LNCaP clone FGC (cell line): ENCODE results near the gene FCRLA.
"Not testable (repeated sequence)": the region's sequence is repeated elsewhere in the genome, so short reads cannot be mapped to it uniquely, and the experiment has no call there.

Experiments used
- DNase-seq: peaks from one replicate; pipeline ENCODE4 v3.0.0-alpha.2; 2011; ENCODE audit warnings: low read depth
- H3K4me3 ChIP-seq: 2 replicates; pipeline ENCODE4 v1.5.1; 2011; ENCODE audit warnings: mild to moderate bottlenecking, low read depth, low read length, control low read depth
- CTCF ChIP-seq: IDR thresholded peaks from 2 replicates; pipeline ENCODE4 v1.5.1; 2012; ENCODE audit warnings: mild to moderate bottlenecking; ENCODE audit not compliant: control insufficient read depth, insufficient read depth; ENCODE audit errors: extremely low read depth

FCRLA gene, protein sequence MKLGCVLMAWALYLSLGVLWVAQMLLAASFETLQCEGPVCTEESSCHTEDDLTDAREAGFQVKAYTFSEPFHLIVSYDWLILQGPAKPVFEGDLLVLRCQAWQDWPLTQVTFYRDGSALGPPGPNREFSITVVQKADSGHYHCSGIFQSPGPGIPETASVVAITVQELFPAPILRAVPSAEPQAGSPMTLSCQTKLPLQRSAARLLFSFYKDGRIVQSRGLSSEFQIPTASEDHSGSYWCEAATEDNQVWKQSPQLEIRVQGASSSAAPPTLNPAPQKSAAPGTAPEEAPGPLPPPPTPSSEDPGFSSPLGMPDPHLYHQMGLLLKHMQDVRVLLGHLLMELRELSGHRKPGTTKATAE

GRCh38 chr1:161706482-161707347, at the start of gene FCRLA:
TSS of gene FCRLA (plus strand) at chr1:161707229. CDS start at chr1:161707265, 36 bp downstream.
- TF ChIP-seq CTCF: no peak
- DNase-seq: no peak
- no peak within 1 kb of the TSS for H3K4me3 ChIP-seq

DNA sequence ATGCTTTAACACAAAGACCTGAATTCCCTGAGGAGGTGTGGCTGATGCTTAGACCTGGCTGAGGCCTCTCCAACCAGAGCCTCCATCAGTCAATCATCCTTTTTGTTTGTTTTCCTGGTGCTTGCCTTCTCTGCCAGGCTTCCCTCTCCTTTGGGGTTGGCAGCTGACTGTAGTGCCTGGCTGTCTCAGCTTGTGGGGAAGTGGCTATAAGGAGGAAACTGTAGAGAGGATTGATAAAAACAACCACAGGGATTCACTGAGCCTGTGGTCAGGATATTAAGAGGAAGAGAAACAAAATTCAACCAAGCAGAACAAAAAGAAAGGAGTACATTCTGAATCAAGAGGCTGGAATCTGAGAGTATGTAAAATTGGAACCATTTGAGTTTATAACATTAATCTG, 48.5 kb upstream of the FCRLA start:
- DNase-seq, H3K4me3 ChIP-seq: not testable (repeated sequence)

GRCh38 chr1:161661660-161662311, 45.2 kb upstream of the FCRLA start:
- DNase-seq, H3K4me3 ChIP-seq: not testable (repeated sequence)

DNA sequence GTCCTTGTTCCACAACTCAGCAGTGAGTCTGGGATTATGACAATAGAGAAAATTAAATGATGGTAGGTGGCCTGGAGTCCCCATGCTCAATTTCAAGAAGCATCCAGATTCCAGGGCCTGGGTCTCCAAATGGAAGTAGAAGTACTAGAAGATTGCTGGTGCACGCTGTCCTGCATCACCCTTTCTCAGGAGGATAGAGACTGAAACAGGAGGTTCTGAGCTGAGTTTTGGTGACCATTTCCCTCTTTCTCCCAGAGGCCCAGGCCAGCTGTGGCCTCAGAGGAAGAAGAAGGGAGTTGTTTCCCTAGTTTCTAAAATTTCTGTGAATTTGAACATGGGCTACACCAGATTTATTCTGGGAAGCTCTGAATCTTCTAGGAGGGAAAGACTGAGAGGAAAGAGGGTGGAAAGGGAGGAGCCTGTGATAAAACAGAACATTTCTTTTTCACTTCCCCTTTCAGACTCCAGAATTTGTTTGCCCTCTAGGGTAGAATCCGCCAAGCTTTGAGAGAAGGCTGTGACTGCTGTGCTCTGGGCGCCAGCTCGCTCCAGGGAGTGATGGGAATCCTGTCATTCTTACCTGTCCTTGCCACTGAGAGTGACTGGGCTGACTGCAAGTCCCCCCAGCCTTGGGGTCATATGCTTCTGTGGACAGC, 44.2 kb upstream of the FCRLA start, which contains the start of gene FCGR2B:
FCGR2B (plus strand) TSS at position 460 of the 656 bp plus-strand sequence; CDS start at position 559, 99 bp downstream.
- DNase-seq, H3K4me3 ChIP-seq: not testable (repeated sequence)

DNA sequence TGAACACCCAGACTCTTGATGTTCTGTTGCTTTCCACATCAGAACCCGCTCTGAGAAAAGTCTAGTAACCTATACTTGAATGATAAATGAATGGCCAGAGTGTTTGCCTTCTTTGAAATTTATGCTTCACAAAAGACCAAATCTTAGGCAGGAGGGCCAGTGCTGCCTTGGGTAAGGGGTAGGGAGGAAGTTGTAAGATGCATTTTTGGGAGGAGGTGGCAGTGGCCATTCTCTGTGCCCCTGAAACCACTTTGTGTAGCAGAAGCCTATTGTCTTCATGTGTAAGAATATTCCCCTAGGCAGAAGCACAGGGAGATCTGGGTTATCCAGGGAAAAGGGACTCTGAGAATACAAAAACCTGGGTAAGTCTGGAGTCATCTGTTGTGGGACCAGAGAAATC, 43.5 kb upstream of the FCRLA start:
- H3K4me3 ChIP-seq, DNase-seq: not testable (repeated sequence)

DNA sequence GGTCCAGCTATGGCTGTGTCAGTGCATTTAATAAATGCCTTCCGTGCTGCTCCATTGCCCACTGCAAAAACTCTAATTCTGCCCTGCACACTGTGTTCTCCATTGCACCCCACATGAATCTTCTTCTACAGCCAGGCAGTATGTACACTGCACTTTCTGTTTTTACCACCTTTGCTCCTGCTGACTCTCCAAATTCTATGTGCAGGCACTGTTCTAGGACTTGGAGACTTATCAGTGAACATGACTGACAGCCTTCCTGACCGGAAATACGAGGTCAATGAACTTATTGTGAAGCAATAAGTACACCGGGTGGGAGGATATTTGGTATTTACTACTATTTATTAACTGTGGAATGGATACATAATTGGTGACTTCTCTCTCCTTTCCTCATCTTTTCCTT, 42.3 kb upstream of the FCRLA start:
- not testable (repeated sequence) for H3K4me3 ChIP-seq, DNase-seq

DNA sequence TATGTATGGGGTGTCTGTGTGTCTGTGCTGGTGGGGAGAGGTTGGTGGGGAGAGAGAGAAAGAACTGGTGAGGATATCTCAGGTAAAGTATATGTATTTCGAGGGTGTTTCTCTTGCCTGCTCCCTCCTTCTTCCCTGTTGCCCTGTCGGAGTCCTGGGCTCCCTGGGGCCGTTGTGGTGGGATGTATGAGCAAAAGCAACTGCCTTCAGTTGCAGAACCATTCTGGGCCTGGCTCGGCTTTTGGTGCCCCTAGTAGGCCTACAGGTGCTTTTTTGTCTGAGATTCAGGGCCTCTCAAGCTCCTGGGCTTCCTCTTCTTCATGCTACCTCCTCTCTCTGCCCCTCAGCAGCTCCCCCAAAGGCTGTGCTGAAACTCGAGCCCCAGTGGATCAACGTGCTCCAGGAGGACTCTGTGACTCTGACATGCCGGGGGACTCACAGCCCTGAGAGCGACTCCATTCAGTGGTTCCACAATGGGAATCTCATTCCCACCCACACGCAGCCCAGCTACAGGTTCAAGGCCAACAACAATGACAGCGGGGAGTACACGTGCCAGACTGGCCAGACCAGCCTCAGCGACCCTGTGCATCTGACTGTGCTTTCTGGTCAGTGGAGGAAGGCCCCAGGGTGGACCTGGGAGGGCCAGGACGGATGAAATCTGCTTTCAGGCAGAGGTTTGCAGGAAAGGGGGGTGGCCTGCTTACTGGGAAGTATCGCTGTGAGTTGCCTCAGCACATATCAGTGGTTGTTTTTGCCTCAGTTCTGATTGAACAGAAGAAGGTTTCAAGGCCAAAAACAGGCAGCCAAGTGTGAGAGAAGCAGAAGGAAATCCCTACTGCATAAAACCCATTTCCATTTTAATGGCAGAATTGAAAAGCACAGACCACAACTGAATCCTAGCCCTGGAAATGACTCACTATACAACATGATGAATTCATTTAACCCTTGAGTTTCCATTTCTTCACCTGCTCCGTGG, 35.7 kb upstream of the FCRLA start:
- H3K4me3 ChIP-seq, DNase-seq: not testable (repeated sequence)

DNA sequence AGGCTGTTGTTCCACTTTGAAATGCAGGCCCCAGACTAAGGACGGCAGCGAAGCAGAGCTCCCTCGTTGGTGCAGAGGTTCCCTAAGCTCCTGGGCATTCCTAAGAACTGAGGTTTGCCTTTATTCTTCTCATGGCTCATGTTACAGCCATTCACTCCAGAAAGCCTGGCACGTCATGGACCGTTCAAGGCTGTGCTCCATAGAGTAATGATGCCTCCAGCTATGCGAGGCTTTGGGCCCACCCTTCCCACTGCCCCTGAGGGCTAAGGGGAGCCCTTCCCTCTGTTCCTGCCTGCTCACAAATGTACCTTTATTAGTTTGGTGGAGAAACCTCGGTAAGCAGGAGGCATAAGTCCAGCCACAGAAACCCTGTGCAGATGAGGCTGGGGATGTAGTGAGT, 33.6 kb upstream of the FCRLA start:
- not testable (repeated sequence) for DNase-seq, H3K4me3 ChIP-seq

DNA sequence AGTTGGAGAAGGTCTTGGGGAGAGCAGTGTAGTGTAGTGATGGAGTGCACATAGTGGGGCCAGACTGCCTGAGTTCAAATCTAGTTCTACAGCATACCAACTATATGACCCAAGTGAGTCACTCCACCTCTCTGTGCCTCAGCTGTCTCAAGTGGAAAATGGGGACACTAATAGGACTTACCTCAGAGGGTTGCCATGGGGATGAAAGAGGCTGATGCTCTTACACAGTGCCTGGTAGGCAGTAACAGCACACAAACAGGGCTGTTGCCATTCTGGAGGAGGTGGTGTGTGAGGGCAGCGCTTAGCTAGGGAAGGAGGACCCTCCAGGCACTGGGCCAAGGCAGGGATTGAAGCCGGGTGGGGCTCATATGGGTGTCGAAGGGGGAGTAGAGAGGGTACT, 32.6 kb upstream of the FCRLA start:
- DNase-seq, H3K4me3 ChIP-seq: not testable (repeated sequence)

- DNase-seq, H3K4me3 ChIP-seq: not testable (repeated sequence)
Measured at GRCh38 chr1:161674908-161675307, 32.1 kb upstream of the FCRLA start.

- DNase-seq: no peak
- no peak overlapping the region for H3K4me3 ChIP-seq
- no peak for TF ChIP-seq CTCF
Measured at GRCh38 chr1:161676441-161676840, 30.6 kb upstream of the FCRLA start.
